GM18861 (cell line): ENCODE data around the gene SLC25A1.

ENCODE experiments used
- ATAC-seq: cut with Tn5 transposase; IDR thresholded peaks from one replicate; pipeline ENCODE4 v1.9.1; 2021; ENCODE audit not compliant: unreplicated experiment

The SLC25A1 gene

DNA sequence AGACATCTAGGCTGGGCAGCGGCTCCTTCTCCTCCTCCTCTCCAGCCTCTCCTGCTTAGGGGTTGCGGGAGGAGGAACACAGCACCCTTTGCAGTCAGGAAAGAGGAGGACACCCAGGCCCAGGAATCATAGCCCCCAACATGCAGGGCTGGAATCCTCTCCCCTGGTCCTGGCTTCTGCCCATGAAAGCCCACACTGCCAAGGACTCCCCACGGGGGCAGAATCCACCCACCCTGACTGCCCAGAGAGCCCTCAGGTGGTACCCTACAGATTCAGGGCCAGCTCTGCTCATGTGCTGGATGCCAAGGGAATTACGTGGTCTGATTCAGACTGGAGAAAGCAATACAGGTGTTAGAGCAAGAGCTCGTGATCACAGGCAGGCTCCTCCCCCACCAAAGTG lies 38.6 kb downstream of the SLC25A1 start:
- ATAC-seq, result no peak

DNA sequence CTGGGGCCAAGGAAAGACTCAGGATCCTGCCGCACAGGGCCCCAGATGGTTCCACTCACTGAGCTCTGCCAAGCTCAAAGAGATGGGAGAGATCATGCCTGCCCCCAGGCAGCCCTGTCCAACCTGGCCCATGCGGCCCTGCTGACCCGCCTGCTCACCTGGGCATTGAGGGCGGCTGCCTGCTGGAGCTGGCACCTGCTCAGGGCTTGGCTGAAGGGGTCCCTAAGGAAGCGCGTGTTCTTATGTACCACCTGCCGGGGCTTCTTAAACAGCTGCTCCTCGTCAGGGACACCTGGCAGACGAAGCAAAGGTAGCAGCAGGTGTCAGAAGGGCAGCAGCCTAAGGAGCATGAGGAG lies 39.6 kb downstream of the SLC25A1 start:
- no peak for ATAC-seq

DNA sequence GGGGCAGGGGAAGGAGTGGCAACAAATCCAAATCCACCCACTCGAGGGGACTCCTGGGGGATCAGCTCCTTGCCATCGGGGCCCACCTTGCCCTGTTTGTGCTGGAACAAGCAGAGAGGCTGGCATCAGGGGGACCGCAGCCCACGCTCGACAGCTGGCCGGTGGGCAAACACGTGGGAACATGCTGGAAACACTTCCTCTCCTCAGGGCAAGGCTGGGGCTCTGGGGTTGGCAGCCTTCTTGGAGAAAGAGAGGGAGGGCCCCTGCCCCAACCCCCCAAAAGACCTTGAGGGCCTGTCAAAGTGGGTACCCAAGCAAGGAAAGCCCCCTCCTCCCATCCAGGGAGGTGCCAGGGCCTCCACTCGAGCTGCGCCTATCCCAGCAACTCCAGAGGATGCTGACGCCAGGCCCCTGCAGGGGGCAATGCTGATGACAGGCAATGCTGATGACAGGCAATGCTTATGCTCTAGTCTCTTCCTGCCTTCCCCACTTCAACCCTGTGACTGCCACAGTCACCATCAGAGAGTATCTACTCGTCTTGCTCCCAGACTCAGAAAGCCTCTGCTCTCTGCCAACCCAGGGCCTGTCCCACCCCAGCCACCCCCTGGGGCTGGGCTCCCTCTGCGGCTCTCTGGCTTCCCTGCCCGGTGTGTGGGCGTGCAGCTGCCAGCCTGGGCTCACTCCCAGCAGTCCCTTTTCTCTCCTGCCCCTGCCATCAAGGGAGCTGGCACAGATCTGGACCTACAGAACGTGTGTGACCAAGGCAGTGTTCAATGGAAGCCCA lies 40.1 kb downstream of the SLC25A1 start:
- no peak for ATAC-seq

DNA sequence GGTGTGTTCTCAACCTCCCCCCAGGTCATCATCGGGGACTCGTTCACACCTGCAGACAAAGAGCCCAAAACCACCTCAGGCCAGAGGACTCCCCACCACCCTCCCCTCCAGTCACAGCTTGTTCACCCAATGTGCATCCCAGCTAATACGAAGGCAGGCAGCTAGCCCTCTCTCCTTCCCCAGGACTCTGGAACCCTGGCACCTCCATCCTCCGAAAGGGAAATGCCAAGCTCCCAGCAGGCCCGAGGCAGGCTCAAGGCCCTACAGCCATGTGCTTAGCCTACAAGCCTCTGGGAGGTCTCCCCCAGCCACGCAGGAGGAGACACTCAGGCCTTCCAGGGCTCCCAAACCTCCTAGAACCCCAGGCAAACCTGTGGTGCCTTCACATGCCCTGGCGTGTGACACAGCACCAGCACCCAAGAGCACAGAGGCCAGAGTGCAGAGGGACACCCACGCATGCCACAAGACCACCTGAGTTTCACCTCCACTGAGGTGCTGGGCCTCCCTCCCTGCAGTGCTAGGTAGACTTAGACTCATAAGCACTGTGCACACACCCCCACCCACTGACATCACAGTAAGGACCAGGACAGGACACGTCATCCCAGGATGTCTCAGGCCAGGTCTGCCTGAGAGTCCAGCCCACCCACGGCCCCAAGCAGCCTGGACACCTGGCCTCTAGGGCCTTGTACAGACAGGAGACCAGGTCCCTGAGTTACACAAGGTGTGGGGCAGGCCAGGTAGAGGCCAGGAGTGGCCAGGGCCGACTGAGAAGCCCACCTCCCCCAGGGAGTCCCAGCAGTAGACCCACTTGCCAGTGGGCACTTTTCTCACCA lies 40.9 kb downstream of the SLC25A1 start:
- no peak for ATAC-seq

DNA sequence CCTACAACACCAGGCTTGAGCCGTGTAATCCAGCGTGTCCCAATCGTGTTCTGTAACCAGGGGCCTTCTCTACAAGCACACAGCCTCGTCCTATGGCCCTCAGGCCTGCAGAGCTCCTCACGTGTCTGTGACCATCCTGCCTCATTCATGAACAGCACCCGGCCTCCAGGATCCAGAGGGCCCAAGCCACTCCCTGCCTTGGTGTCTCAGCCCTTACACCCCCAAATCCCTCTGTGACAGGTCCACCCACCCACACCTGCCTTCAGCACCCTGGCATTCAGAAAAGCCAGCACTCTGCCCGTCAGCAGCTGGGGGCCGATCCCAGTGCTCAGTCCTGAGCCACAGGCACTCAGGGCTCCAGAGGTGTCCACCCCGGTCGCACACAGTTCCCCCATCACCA lies 41.6 kb downstream of the SLC25A1 start:
- no peak for ATAC-seq

DNA sequence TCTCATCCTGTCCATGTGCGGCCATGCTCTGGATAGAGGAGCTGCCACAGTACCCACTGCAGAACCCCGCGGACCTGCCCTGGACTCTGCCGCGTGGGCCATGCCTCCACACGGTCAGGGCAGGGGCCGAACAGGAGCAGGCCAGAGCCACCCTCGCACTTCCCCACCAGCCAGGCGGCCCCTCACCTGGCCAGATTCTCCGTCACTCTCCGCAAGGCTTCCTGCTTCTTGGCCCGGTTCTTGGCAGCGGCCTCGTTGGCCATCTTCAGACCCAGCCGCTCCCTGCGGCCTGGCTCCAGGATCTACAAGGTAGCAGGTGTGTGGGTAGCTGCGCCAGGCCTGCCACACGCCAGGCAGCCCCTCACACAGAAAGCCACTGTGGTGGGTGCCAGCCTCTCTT lies 43.7 kb downstream of the SLC25A1 start:
- ATAC-seq, result no peak

DNA sequence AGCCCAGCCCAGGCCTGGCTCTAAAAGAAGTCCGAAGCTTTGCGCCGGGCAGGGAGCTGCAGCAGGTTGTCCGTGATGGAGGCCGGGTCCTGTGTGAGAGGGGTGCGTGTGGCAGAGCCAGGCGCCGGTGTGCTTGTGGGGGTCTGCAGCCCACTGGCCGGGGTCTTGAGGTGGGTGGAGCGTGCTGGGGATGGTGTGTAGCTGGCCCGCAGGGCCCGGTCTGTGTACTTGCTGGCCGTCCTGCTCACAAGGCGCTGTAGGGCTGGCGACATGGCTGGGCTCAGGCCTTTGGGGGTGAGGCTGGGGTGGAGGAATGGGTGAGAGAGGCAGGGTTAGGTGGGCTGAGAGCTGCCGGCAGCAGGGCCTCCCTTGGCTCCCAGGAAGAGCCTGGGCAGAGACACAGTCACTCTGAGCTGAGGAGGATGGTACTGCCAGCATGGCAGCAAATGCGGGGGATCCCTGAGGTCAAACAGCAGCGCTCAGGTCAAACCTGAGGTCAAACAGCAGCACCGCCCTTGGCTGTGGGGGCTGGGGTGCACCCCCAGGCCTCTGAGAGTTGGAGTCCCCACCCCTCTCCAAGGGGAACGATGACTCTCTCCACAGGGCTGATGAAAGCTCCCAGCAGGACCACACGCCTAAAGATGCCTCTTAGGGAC lies 44.2 kb downstream of the SLC25A1 start:
- no peak for ATAC-seq

DNA sequence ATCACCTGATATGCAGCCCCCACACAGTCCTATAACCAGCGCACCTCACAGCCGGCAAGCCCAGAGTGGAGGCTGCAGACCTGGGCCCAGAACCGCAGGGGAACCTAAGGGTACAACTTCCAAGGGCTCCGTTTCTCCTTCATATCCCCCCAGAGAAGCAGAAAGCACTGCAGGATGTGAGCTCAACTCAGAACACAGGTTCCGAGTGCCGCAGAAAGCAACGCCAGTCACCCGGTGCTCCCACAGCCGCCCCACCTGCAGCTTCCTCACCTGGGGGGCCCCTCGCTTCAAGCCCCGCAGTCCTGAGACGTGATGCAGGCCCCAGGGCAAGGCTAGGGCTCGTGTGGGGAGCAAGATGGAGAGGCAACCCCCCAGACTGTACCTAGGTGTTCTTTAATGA lies 45.0 kb downstream of the SLC25A1 start:
- ATAC-seq, result no peak

DNA sequence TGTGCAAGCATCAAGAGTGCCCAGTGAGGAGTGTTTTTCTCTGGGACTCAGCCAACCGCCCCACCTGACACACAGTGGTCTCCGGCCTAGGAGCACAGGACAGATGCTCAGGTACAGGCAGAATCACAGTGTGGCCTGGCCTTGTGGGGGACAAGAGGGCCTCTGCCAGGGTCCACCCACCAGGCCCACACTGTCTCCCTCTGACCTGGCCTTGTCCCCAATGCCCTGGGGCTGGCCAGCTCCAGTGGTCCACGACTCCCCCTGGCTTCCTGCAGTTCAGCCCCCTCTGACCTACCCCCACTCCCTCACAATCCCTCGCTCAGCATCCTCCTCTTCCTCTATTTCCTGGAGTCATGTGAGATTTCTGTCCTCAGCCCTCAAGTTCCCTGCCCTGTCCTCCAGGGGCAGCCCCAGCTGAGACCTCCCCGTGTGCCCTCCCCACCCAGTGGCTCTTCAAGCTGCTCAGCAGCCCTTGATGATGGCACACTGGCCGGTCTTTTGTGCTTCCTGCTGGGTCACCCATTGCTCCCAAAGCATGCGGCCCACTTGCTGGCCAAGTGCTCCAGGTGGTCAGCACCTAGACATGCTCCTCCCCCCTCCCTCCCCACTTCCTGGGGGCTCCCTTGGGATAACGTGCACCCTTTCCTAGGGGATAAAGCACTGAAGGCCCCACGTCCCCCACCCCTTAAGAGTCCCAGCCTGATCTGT lies 45.7 kb downstream of the SLC25A1 start:
- ATAC-seq, result no peak

DNA sequence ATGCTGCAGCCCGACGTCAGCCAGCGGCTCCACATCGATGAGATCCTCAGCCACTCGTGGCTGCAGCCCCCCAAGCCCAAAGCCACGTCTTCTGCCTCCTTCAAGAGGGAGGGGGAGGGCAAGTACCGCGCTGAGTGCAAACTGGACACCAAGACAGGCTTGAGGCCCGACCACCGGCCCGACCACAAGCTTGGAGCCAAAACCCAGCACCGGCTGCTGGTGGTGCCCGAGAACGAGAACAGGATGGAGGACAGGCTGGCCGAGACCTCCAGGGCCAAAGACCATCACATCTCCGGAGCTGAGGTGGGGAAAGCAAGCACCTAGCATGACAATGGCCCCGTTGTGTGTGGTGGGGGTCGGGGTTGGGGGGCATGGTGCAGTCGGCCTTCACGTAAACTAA lies 46.4 kb downstream of the SLC25A1 start:
- ATAC-seq, result no peak

DNA sequence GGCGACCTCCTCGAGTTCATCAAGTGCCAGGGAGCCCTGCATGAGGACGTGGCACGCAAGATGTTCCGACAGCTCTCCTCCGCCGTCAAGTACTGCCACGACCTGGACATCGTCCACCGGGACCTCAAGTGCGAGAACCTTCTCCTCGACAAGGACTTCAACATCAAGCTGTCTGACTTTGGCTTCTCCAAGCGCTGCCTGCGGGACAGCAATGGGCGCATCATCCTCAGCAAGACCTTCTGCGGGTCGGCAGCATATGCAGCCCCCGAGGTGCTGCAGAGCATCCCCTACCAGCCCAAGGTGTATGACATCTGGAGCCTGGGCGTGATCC lies 46.9 kb downstream of the SLC25A1 start:
- no peak for ATAC-seq

DNA sequence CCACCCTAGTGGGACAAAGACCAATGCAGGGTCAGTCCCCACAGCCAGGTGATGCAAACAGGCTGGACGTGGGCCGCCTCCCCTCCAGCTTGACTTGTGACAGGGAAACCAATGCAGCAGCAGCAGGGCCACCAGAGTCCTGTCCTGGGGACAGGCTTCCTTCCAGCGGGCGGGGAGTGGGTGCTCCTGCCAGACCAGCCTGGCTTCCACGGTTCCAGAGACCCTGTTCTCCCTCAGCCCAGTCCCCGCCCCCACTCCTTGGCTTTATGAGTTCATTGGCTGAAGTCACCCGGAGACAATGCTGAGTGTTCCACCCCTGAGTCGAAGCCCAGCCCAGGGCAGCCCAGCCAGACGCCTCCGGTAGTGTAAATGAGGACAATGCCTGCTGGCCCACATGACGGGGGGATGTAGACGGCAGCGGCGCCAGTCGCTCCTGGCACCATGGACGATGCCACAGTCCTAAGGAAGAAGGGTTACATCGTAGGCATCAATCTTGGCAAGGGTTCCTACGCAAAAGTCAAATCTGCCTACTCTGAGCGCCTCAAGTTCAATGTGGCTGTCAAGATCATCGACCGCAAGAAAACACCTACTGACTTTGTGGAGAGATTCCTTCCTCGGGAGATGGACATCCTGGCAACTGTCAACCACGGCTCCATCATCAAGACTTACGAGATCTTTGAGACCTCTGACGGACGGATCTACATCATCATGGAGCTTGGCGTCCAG lies 47.4 kb downstream of the SLC25A1 start, which contains the start of gene TSSK2:
Gene TSSK2, plus strand, starts transcription at position 350 of the 726 bp plus-strand sequence. Its CDS starts 92 bp downstream, at position 442.
- ATAC-seq, result no peak

DNA sequence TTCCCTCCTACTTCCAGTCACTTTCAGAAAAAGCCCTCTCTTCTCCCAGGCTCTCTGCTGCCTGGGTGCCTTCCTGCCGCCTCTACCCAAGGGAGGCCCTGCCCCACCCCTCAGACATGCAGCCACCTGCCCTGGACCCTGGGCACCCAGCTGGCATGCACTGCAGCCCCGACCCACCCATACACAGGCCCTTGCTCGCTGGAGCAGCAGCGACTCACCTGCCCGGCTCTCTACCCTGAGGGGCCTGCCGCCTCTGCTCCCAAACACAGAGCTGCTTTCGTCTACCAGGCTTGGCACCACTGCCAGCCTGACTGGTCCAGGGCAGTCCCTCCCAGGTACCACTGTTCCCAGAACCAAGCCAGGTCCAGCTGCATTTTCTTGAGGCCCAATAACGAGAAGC lies 48.7 kb downstream of the SLC25A1 start:
- ATAC-seq, result no peak

DNA sequence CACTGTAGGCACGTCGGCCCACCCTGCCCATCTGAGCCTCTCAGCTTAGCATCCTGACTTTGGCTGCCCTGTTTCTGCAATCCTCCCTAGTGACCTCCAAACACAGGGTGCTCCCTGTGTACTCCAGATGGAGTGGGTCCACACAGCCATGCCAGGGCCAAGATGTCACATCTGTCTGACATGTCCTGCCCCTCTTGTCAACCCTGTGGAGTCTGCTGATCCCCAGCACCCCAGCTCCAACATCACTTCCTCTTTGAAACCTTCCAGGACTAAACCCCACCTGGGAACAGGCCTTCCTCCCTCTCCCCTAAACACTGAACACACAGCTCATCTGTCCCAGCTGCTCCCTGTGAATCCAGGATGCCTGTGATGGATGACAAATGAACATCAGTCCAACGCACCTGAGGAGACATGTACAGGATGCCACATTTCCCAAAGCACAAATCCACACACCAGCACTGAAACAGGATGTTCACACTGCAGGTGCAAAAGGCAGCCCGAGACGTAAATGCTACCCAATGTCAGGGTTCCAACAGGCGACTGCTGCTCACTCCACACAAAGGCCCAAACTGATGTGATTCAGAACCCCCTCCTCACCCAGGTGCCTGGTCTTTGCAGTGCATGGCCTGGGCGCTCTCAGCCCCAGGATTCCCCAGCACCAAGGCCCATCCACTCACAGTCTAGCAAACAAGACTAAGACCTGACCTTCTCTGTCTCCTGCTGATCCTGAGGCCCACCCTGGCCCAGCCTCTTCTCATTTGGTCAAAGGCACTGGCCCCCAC lies 49.4 kb downstream of the SLC25A1 start:
- ATAC-seq, result no peak

DNA sequence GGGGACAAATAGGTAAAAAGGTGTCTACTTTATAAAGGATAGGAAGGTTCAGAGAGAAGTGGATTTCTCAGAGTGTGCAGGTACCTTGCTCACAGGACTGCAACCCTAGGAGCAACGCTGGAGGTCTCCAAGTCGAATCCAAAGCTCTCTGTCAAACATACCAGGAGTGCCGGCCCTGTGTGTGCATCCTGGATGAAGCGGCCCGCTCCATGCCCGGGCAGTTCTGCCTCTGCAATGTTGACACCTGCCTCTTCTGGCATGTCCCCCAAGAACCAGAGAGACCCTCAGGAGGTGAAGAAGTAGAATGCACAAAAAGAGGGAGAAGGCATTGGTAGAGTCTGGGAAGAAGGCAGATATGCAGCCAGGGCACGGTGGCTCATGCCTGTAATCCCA lies 50.5 kb downstream of the SLC25A1 start:
- ATAC-seq, result no peak

DNA sequence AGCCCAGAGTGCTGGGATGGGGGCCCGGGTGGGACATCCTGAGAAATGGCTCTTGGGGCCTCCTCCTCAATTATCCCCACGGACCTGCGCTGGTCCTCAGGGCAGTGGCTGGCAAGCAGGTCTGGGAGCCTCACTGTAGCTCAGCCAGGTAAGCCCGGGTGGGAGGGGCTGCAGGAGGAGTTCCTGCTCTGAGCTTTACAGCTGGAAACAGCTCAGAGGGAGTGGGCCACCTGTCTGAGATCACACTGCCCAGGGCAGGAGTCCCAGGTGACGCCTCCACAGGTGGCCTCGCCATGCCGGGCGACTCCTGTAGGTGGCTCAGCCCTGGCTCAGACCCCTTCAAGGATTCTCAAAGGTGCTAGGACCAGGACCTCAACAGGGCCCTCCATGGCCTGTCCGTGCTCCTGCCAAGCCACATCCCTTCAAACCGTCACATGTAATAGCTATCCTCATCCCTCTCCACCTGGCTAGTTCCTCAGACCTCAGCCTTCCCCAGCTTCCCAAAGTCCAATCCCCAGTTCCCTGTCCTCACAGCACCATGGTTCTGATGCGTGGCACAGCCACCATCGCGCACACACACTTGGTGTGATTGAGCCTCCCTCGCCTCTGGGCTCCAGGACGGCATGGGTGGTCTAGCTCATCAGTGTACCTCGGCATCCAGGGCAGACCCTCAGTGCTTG lies 51.1 kb downstream of the SLC25A1 start:
- ATAC-seq, result no peak

DNA sequence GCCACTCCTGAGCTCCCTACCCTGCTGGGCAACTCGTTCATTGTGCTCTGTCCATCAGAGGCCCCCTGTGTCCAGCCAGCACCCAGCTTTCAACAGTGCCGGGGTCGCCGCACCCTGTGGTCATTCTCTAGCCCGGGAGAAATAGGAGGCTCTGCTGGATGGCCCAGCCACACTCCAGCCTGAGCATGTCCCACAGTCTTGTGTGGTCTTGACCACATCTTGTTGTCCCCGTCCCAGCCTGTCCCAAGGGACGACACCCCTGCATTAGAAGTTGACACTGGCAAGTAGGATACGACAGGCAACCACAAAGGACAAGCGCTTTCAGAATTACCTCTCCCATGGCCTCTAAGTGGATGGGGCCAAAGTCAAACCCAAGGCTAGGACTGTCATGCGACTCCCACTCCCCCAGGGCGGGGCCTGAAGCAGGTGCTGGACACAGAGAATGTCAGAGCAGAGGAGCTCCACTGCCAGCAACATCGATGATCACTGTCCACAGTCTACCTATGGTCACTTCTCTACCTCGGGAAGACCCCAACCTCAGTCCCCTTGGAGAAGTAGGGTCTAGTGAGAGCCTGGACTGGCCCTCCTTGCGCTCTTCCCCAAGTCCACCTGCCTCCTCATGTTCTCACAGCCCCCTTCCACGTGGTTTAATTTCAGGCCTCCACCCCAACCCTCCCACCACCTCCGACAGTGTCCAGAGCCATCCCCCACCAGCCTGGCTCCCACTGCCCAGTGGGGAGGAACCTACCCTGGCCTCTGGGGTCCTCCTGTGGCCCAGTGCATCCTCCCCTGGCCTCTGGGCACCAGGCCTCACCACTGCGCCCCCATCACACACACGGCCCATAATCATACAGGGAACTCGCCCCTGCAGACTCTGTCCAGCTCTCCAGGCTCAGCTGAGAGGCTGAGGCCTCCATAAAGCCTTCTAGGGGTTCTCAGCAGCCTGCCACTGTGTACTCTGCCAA lies 51.9 kb downstream of the SLC25A1 start:
- ATAC-seq, result no peak
